ENCODE measurements around the gene EPN1. TPM values are rescaled to one million over a fixed set of nuclear protein-coding genes. Genes with fewer than 3 reads are reported as not detected.

Gene EPN1
- total RNA-seq, 1 donor from 2014 or later, result 114 TPM

GRCh38 chr19:55678121-55678671 lies 3.2 kb downstream of the EPN1 start:
- no peak for DNase-seq (ENCODE audit: low spot score)

GRCh38 chr19:55679343-55680257 lies 4.6 kb downstream of the EPN1 start:
- no peak for DNase-seq (ENCODE audit: low spot score)

GRCh38 chr19:55680339-55681130 lies 5.5 kb downstream of the EPN1 start:
- DNase-seq (ENCODE audit: low spot score), result no peak

- no peak for DNase-seq (ENCODE audit: low spot score)
Measured at GRCh38 chr19:55681131-55682092, 6.4 kb downstream of the EPN1 start.

- no peak for DNase-seq (ENCODE audit: low spot score)
Measured at GRCh38 chr19:55683449-55684261, 8.6 kb downstream of the EPN1 start.

- DNase-seq (ENCODE audit: low spot score), result no peak
Measured at GRCh38 chr19:55684946-55685681, 10.1 kb downstream of the EPN1 start.

GRCh38 chr19:55685776-55686175 lies 10.8 kb downstream of the EPN1 start:
- DNase-seq (ENCODE audit: low spot score), result no peak

GRCh38 chr19:55686311-55687050 lies 11.5 kb downstream of the EPN1 start:
- DNase-seq (ENCODE audit: low spot score), result no peak

GRCh38 chr19:55687281-55688201 lies 12.5 kb downstream of the EPN1 start:
- no peak for DNase-seq (ENCODE audit: low spot score)

- DNase-seq (ENCODE audit: low spot score), result no peak
Measured at GRCh38 chr19:55688422-55689218, 13.6 kb downstream of the EPN1 start.

- DNase-seq (ENCODE audit: low spot score), result no peak
Measured at GRCh38 chr19:55689411-55690108, 14.5 kb downstream of the EPN1 start.

GRCh38 chr19:55690109-55690768 lies 15.2 kb downstream of the EPN1 start:
- no peak for DNase-seq (ENCODE audit: low spot score)

GRCh38 chr19:55690769-55691545 lies 15.9 kb downstream of the EPN1 start:
- no peak for DNase-seq (ENCODE audit: low spot score)
